Transverse colon (tissue), 4 donors: ENCODE measurements around the gene IGSF9B.

Source experiments
- EP300 ChIP-seq: sonication (generic); formaldehyde crosslinking; IDR thresholded peaks from one replicate; pipeline ENCODE4 v1.6.1; 2017; ENCODE audit warnings: antibody characterized with exemption, low read depth
- POLR2A ChIP-seq: fragments of 450-650 bp; IDR thresholded peaks from one replicate; pipeline ENCODE4 v1.6.1; 2016; ENCODE audit warnings: antibody characterized with exemption, mild to moderate bottlenecking, moderate library complexity
- POLR2AphosphoS5 ChIP-seq, 3 donors: sonication (generic); formaldehyde crosslinking; IDR thresholded peaks; one replicate each; pipeline ENCODE4 v1.6.1; 2016; ENCODE audit warnings: antibody characterized with exemption in 3 of 3
- TF ChIP-seq, protein P1 (sequence below), 5 experiments: fragments of 200-600 bp in 3 of 5; fragments of 450-650 bp in 2 of 5; sonication (generic) in 3 of 5; IDR thresholded peaks; 1 replicate in 2 of 5; 2 replicates in 3 of 5; pipeline ENCODE4 v1.5.1; 2016 to 2017; ENCODE audit warnings: antibody characterized with exemption in 5 of 5, inconsistent platforms in 3 of 5, mild to moderate bottlenecking in 2 of 5, moderate library complexity in 1 of 5

DNA sequence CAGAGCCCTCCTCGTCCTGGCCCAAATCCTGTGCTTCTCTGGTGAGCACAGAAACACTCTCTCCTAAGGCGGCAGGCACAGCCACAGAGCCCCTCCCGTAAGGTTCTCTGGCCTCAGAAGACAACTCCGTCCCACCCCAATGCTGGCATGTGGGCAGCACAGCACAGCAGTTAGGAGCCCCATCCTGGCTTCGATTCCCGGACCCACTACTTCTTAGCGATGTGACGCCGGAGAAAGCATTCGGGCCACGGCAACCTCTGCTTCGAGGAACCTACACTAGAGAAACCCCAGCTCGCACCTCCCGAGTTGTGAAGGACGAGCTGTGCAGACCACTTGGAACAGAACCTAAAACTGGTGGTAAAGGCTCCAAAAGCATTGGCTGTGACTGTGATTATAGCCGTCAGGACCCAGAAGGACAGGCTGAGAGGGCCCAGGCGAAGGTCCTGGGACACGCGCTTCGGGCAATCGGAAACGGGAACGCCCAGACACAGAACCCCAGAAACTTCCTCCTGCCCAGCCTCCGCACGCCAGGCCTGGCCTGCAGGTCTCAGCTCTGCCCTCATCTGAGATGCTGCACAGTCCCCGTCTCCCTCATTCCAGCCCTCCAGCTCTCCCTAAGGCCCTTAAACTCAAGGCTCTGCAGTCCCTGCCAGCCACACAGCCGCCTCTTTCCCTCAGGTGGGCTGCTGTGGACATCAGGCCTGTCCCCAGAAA lies 26.6 kb downstream of the IGSF9B start:
- no peak for TF ChIP-seq POLR2A
- TF ChIP-seq EP300: no peak
- TF ChIP-seq, protein P1, sequence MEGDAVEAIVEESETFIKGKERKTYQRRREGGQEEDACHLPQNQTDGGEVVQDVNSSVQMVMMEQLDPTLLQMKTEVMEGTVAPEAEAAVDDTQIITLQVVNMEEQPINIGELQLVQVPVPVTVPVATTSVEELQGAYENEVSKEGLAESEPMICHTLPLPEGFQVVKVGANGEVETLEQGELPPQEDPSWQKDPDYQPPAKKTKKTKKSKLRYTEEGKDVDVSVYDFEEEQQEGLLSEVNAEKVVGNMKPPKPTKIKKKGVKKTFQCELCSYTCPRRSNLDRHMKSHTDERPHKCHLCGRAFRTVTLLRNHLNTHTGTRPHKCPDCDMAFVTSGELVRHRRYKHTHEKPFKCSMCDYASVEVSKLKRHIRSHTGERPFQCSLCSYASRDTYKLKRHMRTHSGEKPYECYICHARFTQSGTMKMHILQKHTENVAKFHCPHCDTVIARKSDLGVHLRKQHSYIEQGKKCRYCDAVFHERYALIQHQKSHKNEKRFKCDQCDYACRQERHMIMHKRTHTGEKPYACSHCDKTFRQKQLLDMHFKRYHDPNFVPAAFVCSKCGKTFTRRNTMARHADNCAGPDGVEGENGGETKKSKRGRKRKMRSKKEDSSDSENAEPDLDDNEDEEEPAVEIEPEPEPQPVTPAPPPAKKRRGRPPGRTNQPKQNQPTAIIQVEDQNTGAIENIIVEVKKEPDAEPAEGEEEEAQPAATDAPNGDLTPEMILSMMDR (IDR thresholded peaks at IDR 0.05): no peak
- TF ChIP-seq POLR2AphosphoS5 (IDR thresholded peaks at IDR 0.05): no peak
